ENCODE data around the gene MIAT. TPM values are rescaled to one million over a fixed set of nuclear protein-coding genes. Genes with fewer than 3 reads are reported as not detected.

Gene MIAT
- total and polyA plus RNA-seq, 4 donors: 0.18 to 1.5 (median 0.73) TPM

GRCh38 chr22:26650722-26651421 lies 6.5 kb upstream of the MIAT start:
- H3K27me3 ChIP-seq (ENCODE audit: control insufficient read depth in 4 of 4, insufficient read depth in 4 of 4, low read length in 3 of 4): peaks cover 0 to 2% (median 0%) of the 10 kb centered on the region in 4 donors
- no peak overlapping the region for H3K4me3 ChIP-seq (ENCODE audit: low read depth in 1 of 3, low read length in 3 of 3)
- H3K4me1 ChIP-seq (ENCODE audit: control insufficient read depth in 4 of 4, insufficient read depth in 4 of 4, low read length in 3 of 4): peaks cover 0 to 2% (median 0%) of the 10 kb centered on the region in 4 donors
- 76% methylated on average over 6 of the region's 6 CpGs for WGBS
- no peaks in the 10 kb centered on the region for H3K9me3 ChIP-seq (ENCODE audit: control insufficient read depth in 4 of 4, low read length in 3 of 4)
- TF ChIP-seq, protein P1, sequence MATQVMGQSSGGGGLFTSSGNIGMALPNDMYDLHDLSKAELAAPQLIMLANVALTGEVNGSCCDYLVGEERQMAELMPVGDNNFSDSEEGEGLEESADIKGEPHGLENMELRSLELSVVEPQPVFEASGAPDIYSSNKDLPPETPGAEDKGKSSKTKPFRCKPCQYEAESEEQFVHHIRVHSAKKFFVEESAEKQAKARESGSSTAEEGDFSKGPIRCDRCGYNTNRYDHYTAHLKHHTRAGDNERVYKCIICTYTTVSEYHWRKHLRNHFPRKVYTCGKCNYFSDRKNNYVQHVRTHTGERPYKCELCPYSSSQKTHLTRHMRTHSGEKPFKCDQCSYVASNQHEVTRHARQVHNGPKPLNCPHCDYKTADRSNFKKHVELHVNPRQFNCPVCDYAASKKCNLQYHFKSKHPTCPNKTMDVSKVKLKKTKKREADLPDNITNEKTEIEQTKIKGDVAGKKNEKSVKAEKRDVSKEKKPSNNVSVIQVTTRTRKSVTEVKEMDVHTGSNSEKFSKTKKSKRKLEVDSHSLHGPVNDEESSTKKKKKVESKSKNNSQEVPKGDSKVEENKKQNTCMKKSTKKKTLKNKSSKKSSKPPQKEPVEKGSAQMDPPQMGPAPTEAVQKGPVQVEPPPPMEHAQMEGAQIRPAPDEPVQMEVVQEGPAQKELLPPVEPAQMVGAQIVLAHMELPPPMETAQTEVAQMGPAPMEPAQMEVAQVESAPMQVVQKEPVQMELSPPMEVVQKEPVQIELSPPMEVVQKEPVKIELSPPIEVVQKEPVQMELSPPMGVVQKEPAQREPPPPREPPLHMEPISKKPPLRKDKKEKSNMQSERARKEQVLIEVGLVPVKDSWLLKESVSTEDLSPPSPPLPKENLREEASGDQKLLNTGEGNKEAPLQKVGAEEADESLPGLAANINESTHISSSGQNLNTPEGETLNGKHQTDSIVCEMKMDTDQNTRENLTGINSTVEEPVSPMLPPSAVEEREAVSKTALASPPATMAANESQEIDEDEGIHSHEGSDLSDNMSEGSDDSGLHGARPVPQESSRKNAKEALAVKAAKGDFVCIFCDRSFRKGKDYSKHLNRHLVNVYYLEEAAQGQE (IDR thresholded peaks at IDR 0.05): no peak
- no peak for TF ChIP-seq JUND (IDR thresholded peaks at IDR 0.05)
- TF ChIP-seq RAD21 (IDR thresholded peaks at IDR 0.05): no peak
- TF ChIP-seq RXRA (IDR thresholded peaks at IDR 0.05): no peak
- TF ChIP-seq CTCF (IDR thresholded peaks at IDR 0.05; ENCODE audit: low read depth, low read length, missing input control): no peak
- TF ChIP-seq YY1 (IDR thresholded peaks at IDR 0.05): no peak
- DNase-seq (ENCODE audit: low spot score): no peak
- no peak overlapping the region for H3K27ac ChIP-seq (ENCODE audit: low read depth in 1 of 2, low read length in 2 of 2)
- no peaks in the 10 kb centered on the region for H3K36me3 ChIP-seq (ENCODE audit: control insufficient read depth in 4 of 4, insufficient read depth in 3 of 4, low read depth in 1 of 4, low read length in 3 of 4)
- H3K9ac ChIP-seq (ENCODE audit: low read depth in 1 of 2, low read length in 2 of 2): no peak overlapping the region

- H3K27ac ChIP-seq (ENCODE audit: low read depth in 1 of 2, low read length in 2 of 2): no peak overlapping the region
These were observed 5.6 kb upstream of the MIAT start for GRCh38 chr22:26651815-26652214.

GRCh38 chr22:26658161-26658560 lies 773 bp downstream of the MIAT start:
- DNase-seq (ENCODE audit: low spot score): no peak
- H3K27me3 ChIP-seq (ENCODE audit: control insufficient read depth in 4 of 4, insufficient read depth in 4 of 4, low read length in 3 of 4): peaks cover 0 to 8% (median 4%) of the 10 kb centered on the region in 4 donors
- 6% methylated on average over 11 of the region's 11 CpGs for WGBS

More at GRCh38 chr22:26651815-26652214, 5.6 kb upstream of the MIAT start:
- WGBS: 58% methylated on average over 10 of the region's 10 CpGs
- Histone ChIP-seq H3K9me3 (ENCODE audit: control insufficient read depth in 4 of 4, low read length in 3 of 4) (no peaks in the 10 kb centered on the region), H3K27me3 (ENCODE audit: control insufficient read depth in 4 of 4, insufficient read depth in 4 of 4, low read length in 3 of 4) (peaks cover 0 to 2% (median 0%) of the 10 kb centered on the region in 4 donors), H3K4me1 (ENCODE audit: control insufficient read depth in 4 of 4, insufficient read depth in 4 of 4, low read length in 3 of 4) (peaks cover 0 to 2% (median 0%) of the 10 kb centered on the region in 4 donors), H3K9ac (ENCODE audit: low read depth in 1 of 2, low read length in 2 of 2) (no peak overlapping the region), H3K36me3 (ENCODE audit: control insufficient read depth in 4 of 4, insufficient read depth in 3 of 4, low read depth in 1 of 4, low read length in 3 of 4) (no peaks in the 10 kb centered on the region), H3K4me3 (ENCODE audit: low read depth in 1 of 3, low read length in 3 of 3) (no peak overlapping the region)
- DNase-seq (ENCODE audit: low spot score): no peak
- TF ChIP-seq JUND (IDR thresholded peaks at IDR 0.05) (no peak), MAX (IDR thresholded peaks at IDR 0.05) (no peak), EGR1 (IDR thresholded peaks at IDR 0.05; ENCODE audit: low read depth in 2 of 2) (no peak), TAF1 (conservative IDR thresholded peaks at IDR 0.05) (no peak)

More at GRCh38 chr22:26658161-26658560, 773 bp downstream of the MIAT start:
- Histone ChIP-seq H3K9me3 (ENCODE audit: control insufficient read depth in 4 of 4, low read length in 3 of 4) (no peaks in the 10 kb centered on the region), H3K4me1 (ENCODE audit: control insufficient read depth in 4 of 4, insufficient read depth in 4 of 4, low read length in 3 of 4) (peaks cover 0 to 4% (median 3%) of the 10 kb centered on the region in 4 donors), H3K4me3 (ENCODE audit: low read depth in 1 of 3, low read length in 3 of 3) (no peak overlapping the region), H3K36me3 (ENCODE audit: control insufficient read depth in 4 of 4, insufficient read depth in 3 of 4, low read depth in 1 of 4, low read length in 3 of 4) (no peaks in the 10 kb centered on the region), H3K27ac (ENCODE audit: low read depth in 1 of 2, low read length in 2 of 2) (no peak overlapping the region), H3K9ac (ENCODE audit: low read depth in 1 of 2, low read length in 2 of 2) (no peak overlapping the region)
- TF ChIP-seq, protein P2, sequence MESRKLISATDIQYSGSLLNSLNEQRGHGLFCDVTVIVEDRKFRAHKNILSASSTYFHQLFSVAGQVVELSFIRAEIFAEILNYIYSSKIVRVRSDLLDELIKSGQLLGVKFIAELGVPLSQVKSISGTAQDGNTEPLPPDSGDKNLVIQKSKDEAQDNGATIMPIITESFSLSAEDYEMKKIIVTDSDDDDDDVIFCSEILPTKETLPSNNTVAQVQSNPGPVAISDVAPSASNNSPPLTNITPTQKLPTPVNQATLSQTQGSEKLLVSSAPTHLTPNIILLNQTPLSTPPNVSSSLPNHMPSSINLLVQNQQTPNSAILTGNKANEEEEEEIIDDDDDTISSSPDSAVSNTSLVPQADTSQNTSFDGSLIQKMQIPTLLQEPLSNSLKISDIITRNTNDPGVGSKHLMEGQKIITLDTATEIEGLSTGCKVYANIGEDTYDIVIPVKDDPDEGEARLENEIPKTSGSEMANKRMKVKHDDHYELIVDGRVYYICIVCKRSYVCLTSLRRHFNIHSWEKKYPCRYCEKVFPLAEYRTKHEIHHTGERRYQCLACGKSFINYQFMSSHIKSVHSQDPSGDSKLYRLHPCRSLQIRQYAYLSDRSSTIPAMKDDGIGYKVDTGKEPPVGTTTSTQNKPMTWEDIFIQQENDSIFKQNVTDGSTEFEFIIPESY (IDR thresholded peaks at IDR 0.05): no peak
- TF ChIP-seq, protein P1 (IDR thresholded peaks at IDR 0.05): no peak
- TF ChIP-seq RXRA (IDR thresholded peaks at IDR 0.05) (no peak), MAX (IDR thresholded peaks at IDR 0.05) (no peak), HNF4G (IDR thresholded peaks at IDR 0.05) (no peak), YY1 (IDR thresholded peaks at IDR 0.05) (no peak), FOXA1 (IDR thresholded peaks at IDR 0.05) (no peak), TAF1 (conservative IDR thresholded peaks at IDR 0.05) (no peak)
- TF ChIP-seq, protein P3, sequence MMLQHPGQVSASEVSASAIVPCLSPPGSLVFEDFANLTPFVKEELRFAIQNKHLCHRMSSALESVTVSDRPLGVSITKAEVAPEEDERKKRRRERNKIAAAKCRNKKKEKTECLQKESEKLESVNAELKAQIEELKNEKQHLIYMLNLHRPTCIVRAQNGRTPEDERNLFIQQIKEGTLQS (IDR thresholded peaks at IDR 0.05): no peak
